Spleen (tissue), 7 donors: ENCODE measurements around the gene ACP3.

Source experiments
- CTCF ChIP-seq, 11 experiments: fragments of 200-600 bp in 7 of 11; fragments of 450-650 bp in 4 of 11; sonication (generic) in 4 of 11; IDR thresholded peaks in 8 of 11; conservative IDR thresholded peaks in 3 of 11; 1 replicate in 7 of 11; 2 replicates in 4 of 11; pipeline versions ENCODE4 v1.4.0 to v1.8.0; 2016 to 2021; ENCODE audit warnings: antibody characterized with exemption in 11 of 11, inconsistent platforms in 4 of 11, mild to moderate bottlenecking in 1 of 11
- POLR2A ChIP-seq, 3 donors: fragments of 450-650 bp; IDR thresholded peaks; one replicate each; pipeline ENCODE4 v1.5.1; 2017; ENCODE audit warnings: antibody characterized with exemption in 3 of 3, mild to moderate bottlenecking in 1 of 3
- POLR2AphosphoS5 ChIP-seq, 3 donors: sonication (generic); formaldehyde crosslinking; IDR thresholded peaks; one replicate each; pipeline ENCODE4 v1.5.1; 2017; ENCODE audit warnings: antibody characterized with exemption in 3 of 3
- donor health status: DM: no; HTN: no; CAD: no; lungs with moderate emphysema.
- donor health status: DM: no; HTN: no; CAD: no.
- donor health status: DM: no; HTN: no; CAD: no.

DNA sequence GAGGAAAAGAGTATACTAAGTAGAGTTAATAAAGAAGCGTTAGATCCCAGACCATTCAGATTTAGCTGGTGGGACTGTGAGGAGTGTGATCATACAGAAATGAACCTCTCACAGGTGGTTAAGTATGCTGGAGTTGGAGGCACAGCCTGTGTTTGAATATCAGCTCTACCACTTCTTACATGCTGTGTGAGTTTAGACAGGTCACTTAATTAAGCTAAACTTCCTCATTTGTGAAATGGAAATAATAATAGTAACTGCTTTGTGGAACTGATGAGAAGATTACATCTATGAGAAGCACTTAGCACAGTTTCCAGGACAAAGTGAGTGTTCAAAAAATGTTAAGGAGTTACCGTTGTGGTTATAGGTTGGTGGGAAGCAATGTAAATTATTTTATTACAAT, 8.4 kb downstream of the ACP3 start:
- TF ChIP-seq POLR2A (IDR thresholded peaks at IDR 0.05) (no peak), CTCF (IDR thresholded peaks at IDR 0.05 in 8 of 11, conservative IDR thresholded peaks at IDR 0.05 in 3 of 11) (no peak), POLR2AphosphoS5 (IDR thresholded peaks at IDR 0.05) (no peak)
